NCI-H1105 treated with DMSO at 0.1 percent for 48 hours (cell line): ENCODE data around the gene KCNT2.
"Not testable (repeated sequence)": the region's sequence is repeated elsewhere in the genome, so short reads cannot be mapped to it uniquely, and the experiment has no call there.

Experiments
- DNase-seq: peaks from one replicate; lab custom pipeline; 2025; lab: John Stamatoyannopoulos, UW

Gene KCNT2

DNA sequence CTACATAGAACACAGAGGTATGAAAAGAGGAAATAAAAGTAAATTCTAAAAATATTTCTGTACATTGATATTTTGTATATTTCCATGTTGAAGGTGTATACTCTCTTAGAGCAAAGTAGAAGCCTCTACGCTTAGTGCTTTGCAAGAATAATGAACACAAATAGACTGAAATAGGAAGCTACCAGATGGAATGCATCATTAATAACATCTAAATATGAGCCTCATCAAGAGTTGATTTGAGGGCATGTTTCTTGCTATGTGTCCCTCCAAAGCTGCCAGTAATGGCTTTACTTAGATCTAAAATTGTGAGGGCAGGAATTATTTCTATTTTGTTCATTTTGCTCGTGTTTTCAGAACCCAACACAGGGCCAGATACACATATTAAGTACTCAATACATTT is 94.4 kb downstream of the KCNT2 start:
- no peak for DNase-seq

GRCh38 chr1:196510451-196510850 is 97.8 kb downstream of the KCNT2 start:
- DNase-seq: no peak

GRCh38 chr1:196504224-196504623 is 104.0 kb downstream of the KCNT2 start:
- not testable (repeated sequence) for DNase-seq

GRCh38 chr1:196502437-196502836 is 105.8 kb downstream of the KCNT2 start:
- DNase-seq: no peak

DNA sequence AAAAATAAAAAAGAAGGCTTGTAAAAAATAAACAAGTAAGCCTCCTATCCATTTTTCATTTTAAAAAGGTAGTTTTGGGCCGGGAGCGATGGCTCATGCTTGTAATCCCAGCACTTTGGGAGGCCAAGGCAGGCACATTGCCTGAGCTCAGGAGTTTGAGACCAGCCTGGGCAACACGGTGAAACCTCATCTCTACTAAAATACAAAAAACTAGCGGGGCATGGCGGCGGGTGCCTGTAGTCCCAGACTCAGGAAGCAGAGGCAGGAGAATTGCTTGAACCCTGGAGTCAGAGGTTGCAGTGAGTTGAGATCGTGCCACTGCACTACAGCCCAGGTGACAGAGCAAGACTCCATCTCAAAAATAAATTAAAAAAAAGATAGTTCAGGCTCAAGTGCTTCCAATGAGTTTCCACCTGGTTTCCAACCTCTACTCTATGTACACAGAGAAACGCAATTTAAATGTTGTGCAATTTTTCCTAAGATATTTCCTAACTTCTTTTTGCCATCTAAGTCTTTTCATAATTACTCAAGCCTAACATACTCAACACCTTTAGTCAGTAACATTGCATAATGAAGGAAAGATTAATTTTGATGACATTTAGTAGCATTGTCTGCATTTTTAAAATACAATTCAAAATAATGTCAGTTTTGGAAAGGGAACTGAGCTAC is 106.3 kb downstream of the KCNT2 start:
- DNase-seq: no peak

- DNase-seq: no peak
These were observed 110.4 kb downstream of the KCNT2 start for GRCh38 chr1:196497817-196498216.

DNA sequence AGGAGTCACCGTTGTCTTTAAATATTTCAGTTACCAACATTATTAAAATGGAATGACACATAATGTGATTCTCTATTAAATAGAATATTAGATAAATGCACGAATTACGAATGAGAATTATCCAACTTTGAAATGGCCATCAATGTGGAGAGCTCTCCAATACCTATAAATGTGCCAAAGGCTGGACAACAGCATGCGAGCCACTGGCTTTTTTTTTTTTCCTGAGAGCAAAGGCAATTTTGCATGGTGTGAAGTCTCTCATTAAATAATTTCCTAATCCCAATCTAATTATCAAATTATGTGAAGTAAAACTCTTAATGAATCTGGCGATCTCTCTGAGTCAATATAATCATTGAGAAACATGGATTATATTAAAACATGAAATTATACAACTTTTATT is 113.5 kb downstream of the KCNT2 start:
- DNase-seq: no peak

DNA sequence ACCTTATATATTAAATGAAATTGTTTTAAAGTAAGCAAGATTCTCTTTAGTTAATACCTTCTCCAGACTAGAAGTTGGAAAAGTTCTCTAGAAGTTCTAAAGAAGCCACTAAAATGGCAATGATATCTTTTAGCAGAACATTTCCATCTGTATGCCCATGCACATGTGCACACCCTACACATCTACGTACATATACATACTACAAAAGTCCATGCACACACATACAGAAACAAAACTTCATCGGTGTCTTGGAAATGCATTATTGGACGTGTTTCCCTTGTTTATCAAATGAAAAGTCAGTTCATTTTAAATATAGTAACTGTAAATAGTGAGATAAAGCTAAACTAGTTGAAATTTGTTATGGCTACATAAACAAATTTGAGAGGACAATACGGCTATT is 114.4 kb downstream of the KCNT2 start:
- no peak for DNase-seq

GRCh38 chr1:196488579-196488978 is 119.7 kb downstream of the KCNT2 start:
- DNase-seq: no peak

DNA sequence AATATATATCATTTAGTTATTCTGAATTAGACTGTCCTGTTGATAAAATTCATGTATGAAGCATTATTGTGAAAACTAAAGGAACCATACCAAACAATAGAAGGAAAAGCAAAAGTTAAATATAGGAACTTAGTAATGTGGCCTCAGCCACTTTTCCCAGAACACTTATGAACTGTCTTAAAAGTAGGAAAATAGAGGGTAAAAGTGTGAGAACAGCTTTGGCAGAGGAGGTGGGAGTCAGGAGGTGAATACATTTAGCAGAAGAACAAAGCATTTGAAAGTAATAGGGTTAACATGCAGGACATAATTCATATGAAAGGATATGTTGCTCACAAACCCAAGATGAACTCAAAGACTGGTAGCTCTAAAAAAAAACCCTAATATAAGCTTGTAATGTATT is 121.9 kb downstream of the KCNT2 start:
- no peak for DNase-seq

GRCh38 chr1:196481616-196482015 is 126.6 kb downstream of the KCNT2 start:
- DNase-seq: no peak

DNA sequence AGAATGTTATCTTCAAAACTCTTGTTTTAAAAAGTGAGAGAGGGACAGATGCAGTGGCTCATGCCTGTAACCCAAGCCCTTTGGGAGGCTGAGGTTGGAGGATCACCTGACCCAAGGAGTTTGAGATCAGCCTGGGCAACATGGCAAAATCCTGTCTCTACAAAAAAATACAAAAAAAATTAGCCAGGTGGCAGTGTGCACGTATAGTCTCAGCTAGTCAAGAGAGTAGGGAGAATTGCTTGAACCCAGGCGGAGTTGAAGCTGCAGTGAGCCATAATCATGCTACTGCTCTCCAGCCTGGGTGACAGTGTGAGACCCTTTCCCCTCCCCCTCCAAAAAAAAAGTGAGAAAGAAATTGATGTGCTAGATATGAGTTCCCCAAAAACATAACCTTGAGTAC is 131.0 kb downstream of the KCNT2 start:
- no peak for DNase-seq

GRCh38 chr1:196467230-196467925 is 140.9 kb downstream of the KCNT2 start:
- DNase-seq: no peak

DNA sequence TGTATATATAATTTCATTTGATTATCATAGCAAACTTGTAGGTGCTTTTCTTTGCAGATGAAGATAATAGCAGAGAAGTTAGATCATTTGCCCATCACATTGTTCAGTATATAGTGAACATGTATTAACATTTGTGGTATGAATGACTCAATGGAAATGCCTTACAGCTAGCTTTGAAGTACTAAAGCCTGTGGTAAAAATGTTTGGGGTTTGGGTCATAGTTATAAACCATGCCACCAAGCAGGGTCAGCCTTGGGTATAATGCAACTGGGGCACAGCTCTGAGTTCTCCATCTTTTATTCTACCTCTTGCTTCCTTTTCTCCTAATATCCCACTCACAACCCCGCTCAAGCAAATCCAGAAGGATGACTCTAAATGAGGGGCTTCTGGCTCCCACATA is 141.6 kb downstream of the KCNT2 start:
- DNase-seq: no peak

DNA sequence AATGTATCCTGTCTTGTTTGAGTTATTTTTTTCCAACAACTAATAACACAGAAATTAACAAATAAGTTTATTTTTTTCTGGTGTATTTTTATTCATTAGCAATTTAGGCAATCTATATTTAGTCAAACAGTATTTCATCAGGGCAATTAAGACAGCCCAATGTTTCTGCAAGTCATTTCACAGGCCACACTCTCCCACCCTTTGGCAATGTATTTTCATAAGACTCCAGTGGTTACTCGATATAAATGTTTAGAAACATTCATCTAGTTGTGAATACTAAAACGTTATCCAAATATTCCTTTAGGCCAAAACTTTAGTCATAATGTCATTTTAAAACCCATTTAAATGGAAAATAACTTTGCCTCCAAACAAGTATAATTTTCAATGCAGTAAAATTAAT is 142.1 kb downstream of the KCNT2 start:
- DNase-seq: no peak

- DNase-seq: peak; percentile 47
These were observed 143.7 kb downstream of the KCNT2 start for GRCh38 chr1:196464480-196464941.

- no peak for DNase-seq
These were observed 146.2 kb downstream of the KCNT2 start for GRCh38 chr1:196462086-196462485.

GRCh38 chr1:196461521-196461920 is 146.7 kb downstream of the KCNT2 start:
- DNase-seq: no peak

DNA sequence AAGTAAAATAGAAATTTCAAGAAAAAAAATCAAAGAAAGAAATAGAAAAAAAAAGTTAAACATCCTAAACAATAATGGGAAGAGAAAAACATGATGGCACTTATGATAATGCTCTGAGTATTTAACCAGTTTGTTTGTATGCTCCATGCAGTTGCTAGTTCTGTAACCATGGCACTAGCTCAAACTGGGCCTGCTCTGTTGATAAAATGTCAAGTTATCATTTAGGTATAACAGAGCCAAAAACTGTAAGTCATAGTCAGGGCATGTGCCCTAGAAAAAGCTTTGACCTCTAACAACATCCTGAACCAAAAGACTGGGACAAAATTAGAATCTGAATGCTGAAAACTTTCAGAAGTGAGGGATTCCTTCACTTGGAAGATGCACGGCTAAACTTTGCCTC is 148.9 kb downstream of the KCNT2 start:
- DNase-seq: no peak

DNA sequence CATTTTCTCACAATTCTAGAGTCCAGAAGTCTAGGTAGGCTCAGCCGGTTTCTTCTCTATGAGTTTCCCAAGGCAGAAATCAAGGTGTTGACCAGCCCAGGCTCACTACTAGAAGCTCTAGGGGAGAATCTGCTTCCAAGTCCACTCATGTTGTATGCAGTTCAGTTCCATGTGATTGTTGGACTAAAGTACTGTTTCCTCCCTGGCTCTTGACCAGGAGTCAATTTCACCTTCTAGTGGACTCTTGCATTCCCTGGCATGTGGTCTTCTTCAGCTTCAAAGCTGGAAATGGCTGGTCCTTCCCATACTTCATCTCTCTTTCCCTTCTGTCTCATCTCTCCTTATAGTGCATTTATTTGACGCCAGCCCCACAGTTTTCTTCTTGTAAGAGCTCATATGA is 153.4 kb downstream of the KCNT2 start:
- no peak for DNase-seq

DNA sequence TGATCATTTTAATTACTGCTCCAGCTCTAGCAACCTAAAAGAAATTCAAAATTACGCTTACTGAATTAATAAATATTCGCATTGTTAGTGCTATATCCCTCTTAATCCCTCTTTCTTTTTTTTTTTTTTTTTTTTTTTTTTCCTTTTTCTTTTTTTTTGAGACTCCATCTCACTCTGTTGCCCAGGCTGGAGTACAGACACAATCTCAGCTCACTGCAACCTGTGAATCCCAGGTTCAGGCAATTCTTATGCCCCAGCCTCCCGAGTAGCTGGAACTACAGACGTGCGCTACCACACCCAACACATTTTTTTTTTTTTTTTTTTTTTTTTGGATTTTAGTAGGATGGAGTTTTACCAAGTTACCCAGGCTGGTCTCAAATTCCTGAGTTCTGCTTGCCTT is 157.1 kb downstream of the KCNT2 start:
- no peak for DNase-seq

DNA sequence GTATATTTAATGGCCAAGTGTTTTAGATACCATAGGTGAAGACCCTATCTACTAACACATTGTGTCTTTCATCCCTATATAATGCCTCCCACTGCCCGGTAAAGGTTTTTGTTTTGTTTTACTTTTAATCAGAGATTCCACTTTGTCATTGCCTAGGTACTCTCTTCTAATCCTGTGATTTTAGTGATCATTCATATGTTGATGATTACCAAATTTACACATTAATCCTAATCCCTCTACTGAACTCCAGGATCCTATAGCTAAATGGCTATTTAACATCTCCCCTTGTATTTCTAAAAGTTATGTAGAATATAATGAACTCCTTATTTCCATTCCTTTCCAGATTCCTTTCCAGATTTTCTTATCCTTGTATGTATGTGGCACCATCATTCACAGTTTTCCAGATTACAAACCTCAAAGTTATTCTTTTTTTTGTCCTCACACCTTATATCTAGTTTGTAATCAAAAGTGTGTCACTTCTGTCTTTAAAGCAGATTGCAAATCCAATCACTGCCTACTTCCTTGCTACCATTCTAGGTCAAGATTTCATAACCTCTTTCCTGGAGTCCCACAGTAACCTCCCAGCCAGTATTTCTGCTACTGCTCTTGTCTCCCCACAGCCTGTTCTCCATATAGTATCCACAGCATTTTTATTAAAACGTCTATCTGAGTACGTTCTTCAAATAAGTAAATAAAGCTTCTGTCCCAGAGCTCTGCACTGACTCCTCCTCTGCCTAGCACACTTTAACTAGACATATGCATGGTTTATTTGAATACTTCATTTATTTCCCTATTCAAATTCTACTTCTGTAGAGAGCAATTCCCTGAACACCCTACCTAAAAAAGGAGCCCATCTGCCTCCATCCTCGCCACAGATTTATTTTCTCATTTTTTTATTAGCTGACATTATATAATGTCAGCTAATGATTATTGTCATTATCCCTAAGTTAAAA is 157.8 kb downstream of the KCNT2 start:
- no peak for DNase-seq

- DNase-seq: no peak
These were observed 158.8 kb downstream of the KCNT2 start for GRCh38 chr1:196449460-196449859.
